OCI-LY3 (cell line): Measurements from ENCODE around the gene ADGRL2.

ENCODE experiments used
- H2AFZ ChIP-seq: fragments of 200-600, 300-600 bp; shearing (Covaris generic); 2 replicates; pipeline ENCODE4 v1.6.0; 2014; ENCODE audit warnings: antibody characterized with exemption, low read depth, low read length
- H3K27ac ChIP-seq: fragments of 200-600, 300-600 bp; sonication (generic); 2 replicates; pipeline ENCODE4 v1.5.1; 2014; ENCODE audit warnings: mild to moderate bottlenecking, low read length, moderate library complexity, mixed read lengths
- H3K27me3 ChIP-seq: fragments of 200-600, 300-600 bp; sonication (generic); 2 replicates; pipeline ENCODE4 v1.6.1; 2014; ENCODE audit warnings: low read depth, low read length, mixed read lengths
- H3K36me3 ChIP-seq: fragments of 200-600, 300-600 bp; sonication (generic); replicated peaks from 2 replicates; pipeline ENCODE3; 2014; ENCODE audit warnings: low read depth, low read length, mixed read lengths
- H3K4me1 ChIP-seq: fragments of 300-600, 200-600 bp; sonication (generic); 2 replicates; pipeline ENCODE4 v1.6.1; 2014; ENCODE audit warnings: low read length, mixed read lengths
- H3K4me2 ChIP-seq: fragments of 200-600, 300-600 bp; sonication (generic); 2 replicates; pipeline ENCODE4 v1.6.1; 2014; ENCODE audit warnings: low read length, mixed read lengths
- H3K4me3 ChIP-seq: fragments of 300-600, 200-600 bp; sonication (generic); 2 replicates; pipeline ENCODE4 v1.5.1; 2014; ENCODE audit warnings: antibody characterized with exemption, mild to moderate bottlenecking, low read length, moderate library complexity
- H3K79me2 ChIP-seq: fragments of 300-600, 200-600 bp; shearing (Covaris generic); 2 replicates; pipeline ENCODE4 v1.6.1; 2014; ENCODE audit warnings: mild to moderate bottlenecking, low read length, mixed read lengths
- H3K9ac ChIP-seq: fragments of 300-600, 200-600 bp; shearing (Covaris generic); 2 replicates; pipeline ENCODE4 v1.6.0; 2014; ENCODE audit warnings: mild to moderate bottlenecking, low read length, moderate library complexity
- H3K9me3 ChIP-seq: fragments of 200-600, 300-600 bp; shearing (Covaris generic); 2 replicates; pipeline ENCODE4 v1.6.1; 2014; ENCODE audit warnings: low read length, mixed read lengths; ENCODE audit not compliant: insufficient read depth
- H4K20me1 ChIP-seq: fragments of 200-600, 300-600 bp; sonication (generic); 2 replicates; pipeline ENCODE4 v1.6.1; 2016; ENCODE audit warnings: low read length, mixed read lengths; ENCODE audit not compliant: insufficient read depth
- EZH2phosphoT487 ChIP-seq: fragments of 200-600 bp; shearing (Covaris generic); IDR thresholded peaks from 2 replicates; pipeline ENCODE4 v1.6.1; 2018; ENCODE audit warnings: antibody characterized with exemption, mixed run types, low read depth
- TF ChIP-seq, protein P1 (sequence below): fragments of 200-600, 300-600 bp; sonication (generic); IDR thresholded peaks from 2 replicates; pipeline ENCODE4 v1.5.1; 2014; ENCODE audit warnings: antibody characterized with exemption, low read length, low read depth

Gene ADGRL2

GRCh38 chr1:81800695-81801650 is at the start of gene ADGRL2:
TSS of gene ADGRL2 (plus strand) at chr1:81800934. CDS start at chr1:81836985, 36,051 bp downstream.
- TF ChIP-seq, protein P1, sequence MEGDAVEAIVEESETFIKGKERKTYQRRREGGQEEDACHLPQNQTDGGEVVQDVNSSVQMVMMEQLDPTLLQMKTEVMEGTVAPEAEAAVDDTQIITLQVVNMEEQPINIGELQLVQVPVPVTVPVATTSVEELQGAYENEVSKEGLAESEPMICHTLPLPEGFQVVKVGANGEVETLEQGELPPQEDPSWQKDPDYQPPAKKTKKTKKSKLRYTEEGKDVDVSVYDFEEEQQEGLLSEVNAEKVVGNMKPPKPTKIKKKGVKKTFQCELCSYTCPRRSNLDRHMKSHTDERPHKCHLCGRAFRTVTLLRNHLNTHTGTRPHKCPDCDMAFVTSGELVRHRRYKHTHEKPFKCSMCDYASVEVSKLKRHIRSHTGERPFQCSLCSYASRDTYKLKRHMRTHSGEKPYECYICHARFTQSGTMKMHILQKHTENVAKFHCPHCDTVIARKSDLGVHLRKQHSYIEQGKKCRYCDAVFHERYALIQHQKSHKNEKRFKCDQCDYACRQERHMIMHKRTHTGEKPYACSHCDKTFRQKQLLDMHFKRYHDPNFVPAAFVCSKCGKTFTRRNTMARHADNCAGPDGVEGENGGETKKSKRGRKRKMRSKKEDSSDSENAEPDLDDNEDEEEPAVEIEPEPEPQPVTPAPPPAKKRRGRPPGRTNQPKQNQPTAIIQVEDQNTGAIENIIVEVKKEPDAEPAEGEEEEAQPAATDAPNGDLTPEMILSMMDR = no peak
- TF ChIP-seq EZH2phosphoT487 = no peak
- Histone ChIP-seq H3K4me1 (no peaks in the 10 kb centered on the region), H4K20me1 (no peaks in the 10 kb centered on the region), H3K36me3 (no peaks in the 10 kb centered on the region), H3K9ac (no peak within 1 kb of the TSS), H2AFZ (no peak within 1 kb of the TSS), H3K9me3 (no peaks in the 10 kb centered on the region), H3K27ac (no peak within 1 kb of the TSS), H3K4me3 (no peak within 1 kb of the TSS), H3K27me3 (no peaks in the 10 kb centered on the region), H3K4me2 (no peak within 1 kb of the TSS), H3K79me2 (no peaks in the 10 kb centered on the region)

- H4K20me1 ChIP-seq = no peaks in the 10 kb centered on the region
- no peak overlapping the region for H3K27ac ChIP-seq
- H3K27me3 ChIP-seq = no peaks in the 10 kb centered on the region
- no peak overlapping the region for H3K4me2 ChIP-seq
- H3K79me2 ChIP-seq = no peaks in the 10 kb centered on the region
- no peak overlapping the region for H3K9ac ChIP-seq
- H3K4me1 ChIP-seq = peaks cover 4% of the 10 kb centered on the region; the same call in 1 of the 2 replicates
- no peak overlapping the region for H3K4me3 ChIP-seq
- H3K9me3 ChIP-seq = no peaks in the 10 kb centered on the region
- TF ChIP-seq EZH2phosphoT487 = no peak
- no peak overlapping the region for H2AFZ ChIP-seq
- no peaks in the 10 kb centered on the region for H3K36me3 ChIP-seq
Observed at GRCh38 chr1:81752840-81753239, 47.9 kb upstream of the ADGRL2 start.

DNA sequence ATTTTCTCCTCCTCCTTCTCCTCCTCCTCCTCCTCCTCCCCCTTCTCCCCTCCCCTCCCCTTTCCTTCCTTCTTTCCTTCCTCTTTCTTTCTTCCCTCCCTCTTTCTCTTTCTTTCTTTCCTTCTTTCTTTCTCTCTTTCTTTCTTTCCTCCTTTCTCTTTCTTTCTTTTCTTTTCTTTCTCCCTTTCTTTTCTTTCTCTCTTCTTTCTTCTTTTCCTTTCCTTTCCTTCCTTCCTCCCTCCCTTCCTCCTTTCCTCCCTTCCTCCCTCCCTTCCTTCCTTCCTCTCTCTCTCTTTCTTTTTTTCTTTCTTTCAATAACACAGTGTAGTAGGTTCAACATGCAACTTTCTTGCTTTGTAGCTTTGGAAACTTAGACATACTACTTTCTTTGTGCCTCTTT is 46.3 kb upstream of the ADGRL2 start:
- Histone ChIP-seq H4K20me1 (no peaks in the 10 kb centered on the region), H3K79me2 (no peaks in the 10 kb centered on the region), H3K4me1 (peaks cover 4% of the 10 kb centered on the region; the same call in 1 of the 2 replicates), H3K9me3 (no peaks in the 10 kb centered on the region), H3K27ac (no peak overlapping the region), H3K4me2 (no peak overlapping the region), H3K36me3 (no peaks in the 10 kb centered on the region), H2AFZ (no peak overlapping the region), H3K9ac (no peak overlapping the region), H3K4me3 (no peak overlapping the region), H3K27me3 (no peaks in the 10 kb centered on the region)
- TF ChIP-seq EZH2phosphoT487 = no peak
- TF ChIP-seq, protein P1 = no peak

- H2AFZ ChIP-seq = no peak overlapping the region
Observed at GRCh38 chr1:81756872-81757271, 43.9 kb upstream of the ADGRL2 start.

More at GRCh38 chr1:81756872-81757271, 43.9 kb upstream of the ADGRL2 start:
- Histone ChIP-seq H3K79me2 (no peaks in the 10 kb centered on the region), H3K4me1 (peaks cover 4% of the 10 kb centered on the region; the same call in 1 of the 2 replicates), H3K27me3 (no peaks in the 10 kb centered on the region), H3K9me3 (no peaks in the 10 kb centered on the region), H3K4me2 (no peak overlapping the region), H3K27ac (no peak overlapping the region), H3K36me3 (no peaks in the 10 kb centered on the region), H4K20me1 (no peaks in the 10 kb centered on the region), H3K9ac (no peak overlapping the region), H3K4me3 (no peak overlapping the region)
- TF ChIP-seq EZH2phosphoT487 = no peak
- TF ChIP-seq, protein P1 = no peak
